ENCODE data around the gene RCC1. TPM values are rescaled to one million over a fixed set of nuclear protein-coding genes. Genes with fewer than 3 reads are reported as not detected.

RCC1 gene
- total RNA-seq, 1 donor from 2014 or later: 23.8 TPM

GRCh38 chr1:28507646-28508434, 2.0 kb downstream of the RCC1 start:
- H3K36me3 ChIP-seq: peaks cover 0 to 51% of the 10 kb centered on the region in 2 donors

GRCh38 chr1:28508435-28508754, 2.6 kb downstream of the RCC1 start:
- H3K36me3 ChIP-seq: peaks cover 0 to 57% of the 10 kb centered on the region in 2 donors
- peaks cover 59% of the 10 kb centered on the region for H3K4me1 ChIP-seq
- no peak for DNase-seq (ENCODE audit: extremely low spot score in 2 of 2)
- no peaks in the 10 kb centered on the region for H3K27me3 ChIP-seq
- H3K4me3 ChIP-seq: peak overlapping the region; percentile 72 to 82
- H3K9me3 ChIP-seq: no peaks in the 10 kb centered on the region
- intact Hi-C loops (cut with DNase I): loop anchor here (10.0 kb wide), 1 partner anchor 94 kb away; no protein-coding TSS in a partner anchor
- peak overlapping the region; percentile 72 for H3K27ac ChIP-seq
- TF ChIP-seq POLR2AphosphoS5 (IDR thresholded peaks at IDR 0.05; ENCODE audit: insufficient read depth in 1 of 2, low read depth in 1 of 2) (no peak), POLR2A (IDR thresholded peaks at IDR 0.05) (no peak), CTCF (IDR thresholded peaks at IDR 0.05) (no peak)

More at GRCh38 chr1:28507646-28508434, 2.0 kb downstream of the RCC1 start:
- H3K4me1 ChIP-seq: peaks cover 54% of the 10 kb centered on the region
- intact Hi-C loops (cut with DNase I): loop anchor here (10.0 kb wide), 1 partner anchor 93 kb away; no protein-coding TSS in a partner anchor
- H3K4me3 ChIP-seq: peak overlapping the region; percentile 72 to 82
- TF ChIP-seq POLR2A (IDR thresholded peaks at IDR 0.05) (no peak), POLR2AphosphoS5 (IDR thresholded peaks at IDR 0.05; ENCODE audit: insufficient read depth in 1 of 2, low read depth in 1 of 2) (no peak), CTCF (IDR thresholded peaks at IDR 0.05) (no peak)
- no peaks in the 10 kb centered on the region for H3K9me3 ChIP-seq
- H3K27me3 ChIP-seq: no peaks in the 10 kb centered on the region
- peak overlapping the region; percentile 72 for H3K27ac ChIP-seq
- DNase-seq (ENCODE audit: extremely low spot score in 2 of 2): no peak

GRCh38 chr1:28509705-28510272, 3.9 kb downstream of the RCC1 start:
- intact Hi-C loops (cut with DNase I): loop anchor here (5.0 to 10.0 kb wide), 3 partner anchors 95 to 678 kb away; no protein-coding TSS in a partner anchor
- Histone ChIP-seq H3K27me3 (no peaks in the 10 kb centered on the region), H3K4me3 (peak overlapping the region; percentile 2 to 4), H3K4me1 (peaks cover 60% of the 10 kb centered on the region), H3K27ac (peak overlapping the region; percentile 6), H3K36me3 (peaks cover 0 to 70% of the 10 kb centered on the region in 2 donors), H3K9me3 (no peaks in the 10 kb centered on the region)
- no peak for DNase-seq (ENCODE audit: extremely low spot score in 2 of 2)
- TF ChIP-seq POLR2AphosphoS5 (IDR thresholded peaks at IDR 0.05; ENCODE audit: insufficient read depth in 1 of 2, low read depth in 1 of 2): no peak
- no peak for TF ChIP-seq POLR2A (IDR thresholded peaks at IDR 0.05)
- TF ChIP-seq CTCF (IDR thresholded peaks at IDR 0.05): no peak

- no peak for DNase-seq (ENCODE audit: extremely low spot score in 2 of 2)
- H3K4me1 ChIP-seq: peaks cover 60% of the 10 kb centered on the region
- intact Hi-C loops (cut with DNase I): loop anchor here (5.0 to 10.0 kb wide), 2 partner anchors 364 to 677 kb away; no protein-coding TSS in a partner anchor
These were observed 4.6 kb downstream of the RCC1 start for GRCh38 chr1:28510273-28510969.

More at GRCh38 chr1:28510273-28510969, 4.6 kb downstream of the RCC1 start:
- Histone ChIP-seq H3K36me3 (peaks cover 0 to 76% of the 10 kb centered on the region in 2 donors), H3K4me3 (peak overlapping the region; percentile 2 to 4), H3K27me3 (no peaks in the 10 kb centered on the region), H3K27ac (no peak overlapping the region), H3K9me3 (no peaks in the 10 kb centered on the region)
- TF ChIP-seq POLR2AphosphoS5 (IDR thresholded peaks at IDR 0.05; ENCODE audit: insufficient read depth in 1 of 2, low read depth in 1 of 2) (no peak), CTCF (IDR thresholded peaks at IDR 0.05) (no peak), POLR2A (IDR thresholded peaks at IDR 0.05) (no peak)

Measured in vagina (tissue), 2 donors.